ENCODE results near the gene MRPS10. TPM values are rescaled to one million over a fixed set of nuclear protein-coding genes. Genes with fewer than 3 reads are reported as not detected.

Gene MRPS10
- total and polyA plus RNA-seq, 2 donors (not counting 3 experiments of a cell fraction or from before 2014, with no cell fraction given) = 23.2 to 37.7 TPM

DNA sequence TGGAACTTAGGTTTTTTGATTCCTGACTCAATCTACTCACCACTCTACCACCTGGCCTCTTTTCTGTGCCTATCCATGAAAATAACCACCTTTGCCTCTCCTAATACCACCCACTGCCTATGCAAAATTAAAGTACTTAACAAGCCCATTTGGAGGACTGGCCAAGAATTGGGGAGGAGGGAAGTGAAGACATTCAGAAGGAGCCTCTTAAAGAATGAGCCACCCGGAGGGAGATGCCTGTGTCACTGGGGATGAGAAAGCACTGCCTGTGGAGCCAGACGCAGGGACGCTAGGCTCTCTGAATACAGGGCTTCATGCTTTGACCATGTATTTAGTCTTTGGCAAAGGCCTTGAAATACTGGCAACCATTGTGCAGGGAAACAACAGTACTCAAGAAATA is 40.0 kb upstream of the MRPS10 start:
- intact Hi-C loops (cut with micrococcal nuclease) (no loop called here), dilution Hi-C loops (cut with MboI; ENCODE audit: extremely low pct_ligation_motif_present, low sequenced_read_pairs) (no loop called here)
- no peaks in the 10 kb centered on the region for H3K79me2 ChIP-seq (ENCODE audit: control insufficient read depth, insufficient read depth, low read length)
- H3K27ac ChIP-seq (ENCODE audit: insufficient read depth, low read depth, low read length) = no peak overlapping the region
- DNase-seq (ENCODE audit: low read depth, low spot score) (no peak), FAIRE-seq (no peak)
- ChIA-PET CTCF (interaction anchor here (1.0 to 9.2 kb wide), 3 partner anchors 9 to 290 kb away, joined by 4 to 174 read pairs (median 5); no protein-coding TSS in a partner anchor), POLR2A (no interaction called here)
- no peaks in the 10 kb centered on the region for H3K9me1 ChIP-seq (replicated peaks; ENCODE audit: control insufficient read depth, extremely low read depth, insufficient read depth, low read length)
- no peak overlapping the region for H3K9ac ChIP-seq (replicated peaks; ENCODE audit: extremely low read depth, insufficient read depth, low read length)
- H3K27me3 ChIP-seq (ENCODE audit: control insufficient read depth in 2 of 2, insufficient read depth in 2 of 2, low read length in 2 of 2) = peaks cover 0 to under 1% of the 10 kb centered on the region in 2 experiments
- no peaks in the 10 kb centered on the region for H3K9me3 ChIP-seq (replicated peaks; ENCODE audit: control insufficient read depth, insufficient read depth, low read length)
- H3K4me2 ChIP-seq (ENCODE audit: insufficient read depth, low read length) = peak overlapping the region; percentile 22
- H4K20me1 ChIP-seq (replicated peaks; ENCODE audit: control insufficient read depth, extremely low read depth, insufficient read depth, low read length) = no peaks in the 10 kb centered on the region
- no peaks in the 10 kb centered on the region for H3K36me3 ChIP-seq (ENCODE audit: control insufficient read depth in 2 of 2, extremely low read depth in 1 of 2, insufficient read depth in 2 of 2, low read length in 2 of 2)
- H2AFZ ChIP-seq (ENCODE audit: low read depth, low read length) = no peak overlapping the region
- H3K4me1 ChIP-seq (ENCODE audit: control insufficient read depth, extremely low read depth, insufficient read depth, low read length) = peaks cover 12% of the 10 kb centered on the region
- H3K4me3 ChIP-seq (replicated peaks in 1 of 3; ENCODE audit: insufficient read depth in 1 of 3, low read depth in 1 of 3, low read length in 3 of 3) = no peak overlapping the region
- TF ChIP-seq MYC (IDR thresholded peaks at IDR 0.05; ENCODE audit: low read depth, low read length) (no peak), POLR2AphosphoS5 (IDR thresholded peaks at IDR 0.05; ENCODE audit: insufficient read depth, low read depth, low read length) (no peak)
- TF ChIP-seq, protein P1, sequence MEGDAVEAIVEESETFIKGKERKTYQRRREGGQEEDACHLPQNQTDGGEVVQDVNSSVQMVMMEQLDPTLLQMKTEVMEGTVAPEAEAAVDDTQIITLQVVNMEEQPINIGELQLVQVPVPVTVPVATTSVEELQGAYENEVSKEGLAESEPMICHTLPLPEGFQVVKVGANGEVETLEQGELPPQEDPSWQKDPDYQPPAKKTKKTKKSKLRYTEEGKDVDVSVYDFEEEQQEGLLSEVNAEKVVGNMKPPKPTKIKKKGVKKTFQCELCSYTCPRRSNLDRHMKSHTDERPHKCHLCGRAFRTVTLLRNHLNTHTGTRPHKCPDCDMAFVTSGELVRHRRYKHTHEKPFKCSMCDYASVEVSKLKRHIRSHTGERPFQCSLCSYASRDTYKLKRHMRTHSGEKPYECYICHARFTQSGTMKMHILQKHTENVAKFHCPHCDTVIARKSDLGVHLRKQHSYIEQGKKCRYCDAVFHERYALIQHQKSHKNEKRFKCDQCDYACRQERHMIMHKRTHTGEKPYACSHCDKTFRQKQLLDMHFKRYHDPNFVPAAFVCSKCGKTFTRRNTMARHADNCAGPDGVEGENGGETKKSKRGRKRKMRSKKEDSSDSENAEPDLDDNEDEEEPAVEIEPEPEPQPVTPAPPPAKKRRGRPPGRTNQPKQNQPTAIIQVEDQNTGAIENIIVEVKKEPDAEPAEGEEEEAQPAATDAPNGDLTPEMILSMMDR (IDR thresholded peaks at IDR 0.05; ENCODE audit: extremely low read depth in 1 of 2, insufficient read depth in 1 of 2, low read depth in 1 of 2, low read length in 2 of 2) = no peak
- BruUV-seq (replicated peaks) = no TSS peak

DNA sequence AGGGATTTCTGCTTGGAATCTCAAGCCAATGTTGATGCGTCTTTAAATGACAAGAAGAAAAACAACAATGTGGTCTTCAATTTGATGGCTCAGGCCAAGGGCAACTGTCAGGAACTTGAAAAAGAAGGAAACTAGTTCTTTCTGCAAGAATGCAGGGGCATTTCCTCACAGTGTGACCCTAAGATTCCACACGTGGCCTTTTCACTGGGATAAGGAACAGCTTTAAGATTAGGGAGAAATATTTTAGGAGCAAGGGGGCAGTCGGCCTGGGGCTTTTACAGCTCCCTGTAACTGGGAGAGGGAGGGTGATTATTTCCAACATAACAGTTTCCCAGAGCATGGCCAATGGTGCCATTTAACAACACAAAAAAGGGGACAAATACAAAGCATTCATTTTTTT is 39.4 kb upstream of the MRPS10 start:
- dilution Hi-C loops (cut with MboI; ENCODE audit: extremely low pct_ligation_motif_present, low sequenced_read_pairs) = no loop called here

More for the DNA sequence above, 39.4 kb upstream of the MRPS10 start:
- Histone ChIP-seq H3K27ac (ENCODE audit: insufficient read depth, low read depth, low read length) (no peak overlapping the region), H3K4me1 (ENCODE audit: control insufficient read depth, extremely low read depth, insufficient read depth, low read length) (peaks cover 13% of the 10 kb centered on the region), H3K9me3 (replicated peaks; ENCODE audit: control insufficient read depth, insufficient read depth, low read length) (no peaks in the 10 kb centered on the region), H3K4me2 (ENCODE audit: insufficient read depth, low read length) (peak overlapping the region; percentile 22), H4K20me1 (replicated peaks; ENCODE audit: control insufficient read depth, extremely low read depth, insufficient read depth, low read length) (no peaks in the 10 kb centered on the region), H3K79me2 (ENCODE audit: control insufficient read depth, insufficient read depth, low read length) (no peaks in the 10 kb centered on the region), H2AFZ (ENCODE audit: low read depth, low read length) (peak overlapping the region; percentile 8), H3K27me3 (ENCODE audit: control insufficient read depth in 2 of 2, insufficient read depth in 2 of 2, low read length in 2 of 2) (no peaks in the 10 kb centered on the region), H3K9ac (replicated peaks; ENCODE audit: extremely low read depth, insufficient read depth, low read length) (no peak overlapping the region), H3K36me3 (ENCODE audit: control insufficient read depth in 2 of 2, extremely low read depth in 1 of 2, insufficient read depth in 2 of 2, low read length in 2 of 2) (no peaks in the 10 kb centered on the region), H3K9me1 (replicated peaks; ENCODE audit: control insufficient read depth, extremely low read depth, insufficient read depth, low read length) (no peaks in the 10 kb centered on the region), H3K4me3 (replicated peaks in 1 of 3; ENCODE audit: insufficient read depth in 1 of 3, low read depth in 1 of 3, low read length in 3 of 3) (no peak overlapping the region)
- DNase-seq (ENCODE audit: low read depth, low spot score) (peak; percentile 32), FAIRE-seq (no peak)
- no TSS peak for BruUV-seq (replicated peaks)
- CTCF ChIA-PET = interaction anchor here (1.0 to 2.2 kb wide), 3 partner anchors 9 to 290 kb away, joined by 4 to 6 read pairs (median 5); no protein-coding TSS in a partner anchor
- TF ChIP-seq POLR2A (IDR thresholded peaks at IDR 0.05; ENCODE audit: low read depth, low read length) (no peak), GATA2 (IDR thresholded peaks at IDR 0.05; ENCODE audit: insufficient read depth, insufficient read length, low read depth, low read length) (no peak), EZH2 (IDR thresholded peaks at IDR 0.05; ENCODE audit: borderline replicate concordance, low read depth, low read length, severe bottlenecking) (no peak), MYC (IDR thresholded peaks at IDR 0.05; ENCODE audit: low read depth, low read length) (no peak), FOS (IDR thresholded peaks at IDR 0.05; ENCODE audit: borderline replicate concordance, insufficient read depth, low read length) (no peak), JUN (IDR thresholded peaks at IDR 0.05; ENCODE audit: borderline replicate concordance, insufficient read depth, insufficient read length, low read depth) (no peak), POLR2AphosphoS5 (IDR thresholded peaks at IDR 0.05; ENCODE audit: insufficient read depth, low read depth, low read length) (no peak)
- TF ChIP-seq, protein P1 (IDR thresholded peaks at IDR 0.05; ENCODE audit: extremely low read depth in 1 of 2, insufficient read depth in 1 of 2, low read depth in 1 of 2, low read length in 2 of 2) = no peak
- TF ChIP-seq, protein P2, sequence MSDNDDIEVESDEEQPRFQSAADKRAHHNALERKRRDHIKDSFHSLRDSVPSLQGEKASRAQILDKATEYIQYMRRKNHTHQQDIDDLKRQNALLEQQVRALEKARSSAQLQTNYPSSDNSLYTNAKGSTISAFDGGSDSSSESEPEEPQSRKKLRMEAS (IDR thresholded peaks at IDR 0.05; ENCODE audit: insufficient read depth, insufficient read length) = no peak
- POLR2A ChIA-PET = no interaction called here
- intact Hi-C loops (cut with micrococcal nuclease) = no loop called here
